Astrocyte of the spinal cord (primary cell): ENCODE data around the gene PLXNA2.

ENCODE experiments used
- DNase-seq: peaks from one replicate; pipeline ENCODE4 v3.0.0; 2011; ENCODE audit warnings: low read depth, low spot score
- H3K4me3 ChIP-seq: 2 replicates; pipeline ENCODE4 v1.5.1; 2011; ENCODE audit warnings: low read depth, mild to moderate bottlenecking, low read length, moderate library complexity
- CTCF ChIP-seq: IDR thresholded peaks from 2 replicates; pipeline ENCODE4 v1.5.1; 2012; ENCODE audit warnings: low read depth, mild to moderate bottlenecking, low read length, inconsistent platforms
- in situ Hi-C: cut with HindIII; loops from 2 replicates; pipeline ENCODE4 v1.10.0; 2017; ENCODE audit warnings: low sequenced_read_pairs

The PLXNA2 gene

GRCh38 chr1:208251911-208252835, 8.0 kb upstream of the PLXNA2 start:
- in situ Hi-C loops, result no loop called here
- TF ChIP-seq CTCF, result peak; percentile 4
- no peak overlapping the region for H3K4me3 ChIP-seq
- DNase-seq, result no peak

GRCh38 chr1:208251015-208251414, 6.8 kb upstream of the PLXNA2 start:
- no peak overlapping the region for H3K4me3 ChIP-seq
- no peak for TF ChIP-seq CTCF
- DNase-seq, result no peak
- in situ Hi-C loops, result no loop called here

DNA sequence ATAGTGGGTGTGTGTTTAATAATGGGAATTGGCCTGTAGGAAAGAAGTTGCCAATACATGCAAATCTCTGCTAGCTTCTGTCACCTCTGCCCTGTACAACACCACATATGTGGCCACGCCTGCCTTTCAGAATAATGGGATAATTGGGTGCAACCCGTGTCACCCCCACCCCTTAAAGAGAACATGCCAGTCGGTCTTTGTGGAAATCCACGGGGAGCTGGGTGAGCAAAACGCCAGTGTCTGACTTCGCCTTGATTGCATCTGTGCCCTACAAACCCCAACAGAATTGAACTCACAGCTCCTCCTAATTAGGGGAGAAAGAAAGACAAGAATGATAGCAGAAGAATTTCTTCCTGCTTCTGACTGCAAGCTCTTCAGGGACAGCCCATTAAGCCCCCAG, 6.4 kb upstream of the PLXNA2 start:
- TF ChIP-seq CTCF, result no peak
- H3K4me3 ChIP-seq, result no peak overlapping the region
- in situ Hi-C loops, result no loop called here
- DNase-seq, result no peak

- DNase-seq, result no peak
- in situ Hi-C loops, result no loop called here
- H3K4me3 ChIP-seq, result no peak overlapping the region
- TF ChIP-seq CTCF, result no peak
Measured at GRCh38 chr1:208248991-208249696, 5.0 kb upstream of the PLXNA2 start.

DNA sequence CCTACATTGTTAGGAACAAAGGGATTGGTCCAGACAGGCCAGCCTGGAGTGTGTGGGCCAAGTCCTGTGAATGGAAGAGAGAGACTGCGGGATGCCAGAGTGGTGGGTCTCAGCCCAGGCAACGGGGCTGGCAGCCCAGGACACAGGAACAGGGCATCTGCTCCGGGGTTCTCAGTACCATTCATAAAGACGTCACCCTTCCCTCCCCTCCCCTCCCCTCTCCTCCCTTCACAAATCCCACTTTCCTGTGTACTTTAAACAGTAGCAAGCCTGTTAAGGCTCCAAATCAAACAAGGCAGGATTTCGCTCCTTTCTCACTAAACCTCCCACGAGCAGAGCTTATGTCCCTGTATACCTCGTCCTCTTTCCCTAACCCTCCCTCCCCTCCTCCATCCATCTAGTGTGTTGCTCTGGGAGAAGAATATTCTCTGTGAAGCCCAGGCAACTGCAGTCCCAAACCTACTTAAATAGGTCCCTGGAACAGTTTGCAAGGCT, 4.2 kb upstream of the PLXNA2 start:
- TF ChIP-seq CTCF, result no peak
- DNase-seq, result no peak
- in situ Hi-C loops, result no loop called here
- H3K4me3 ChIP-seq, result no peak overlapping the region

DNA sequence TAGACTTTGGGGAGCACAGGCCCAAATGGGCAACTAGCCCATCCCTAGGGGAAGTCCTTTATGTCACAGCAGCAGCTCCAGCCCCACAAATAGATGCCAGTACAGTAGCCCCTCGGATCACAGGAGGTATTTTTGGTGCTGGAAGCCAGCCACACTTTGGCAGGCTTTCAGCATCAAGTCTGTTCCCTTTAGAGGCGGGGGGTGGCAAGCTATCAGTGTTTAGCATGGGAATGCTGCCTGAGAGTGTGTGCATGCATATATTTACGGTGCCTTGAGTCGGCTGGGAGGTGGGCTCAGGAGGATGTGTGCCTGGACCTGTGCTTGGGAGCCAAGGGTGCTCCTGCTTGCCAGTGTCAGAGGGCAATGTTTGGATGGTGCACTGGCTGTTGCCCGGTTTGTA, 3.5 kb upstream of the PLXNA2 start:
- H3K4me3 ChIP-seq, result no peak overlapping the region
- TF ChIP-seq CTCF, result no peak
- in situ Hi-C loops, result no loop called here

More for the DNA sequence above, 3.5 kb upstream of the PLXNA2 start:
- DNase-seq, result no peak
